GM18508 (cell line): ENCODE measurements around the gene LYAR.
A peak's percentile ranks its signal among the peaks of the same experiment; 100 is the strongest.

Experiments used
- ATAC-seq: cut with Tn5 transposase; IDR thresholded peaks from one replicate; pipeline ENCODE4 v1.9.1; 2021; ENCODE audit warnings: moderate number of reproducible peaks; ENCODE audit not compliant: insufficient read depth, unreplicated experiment

LYAR gene

DNA sequence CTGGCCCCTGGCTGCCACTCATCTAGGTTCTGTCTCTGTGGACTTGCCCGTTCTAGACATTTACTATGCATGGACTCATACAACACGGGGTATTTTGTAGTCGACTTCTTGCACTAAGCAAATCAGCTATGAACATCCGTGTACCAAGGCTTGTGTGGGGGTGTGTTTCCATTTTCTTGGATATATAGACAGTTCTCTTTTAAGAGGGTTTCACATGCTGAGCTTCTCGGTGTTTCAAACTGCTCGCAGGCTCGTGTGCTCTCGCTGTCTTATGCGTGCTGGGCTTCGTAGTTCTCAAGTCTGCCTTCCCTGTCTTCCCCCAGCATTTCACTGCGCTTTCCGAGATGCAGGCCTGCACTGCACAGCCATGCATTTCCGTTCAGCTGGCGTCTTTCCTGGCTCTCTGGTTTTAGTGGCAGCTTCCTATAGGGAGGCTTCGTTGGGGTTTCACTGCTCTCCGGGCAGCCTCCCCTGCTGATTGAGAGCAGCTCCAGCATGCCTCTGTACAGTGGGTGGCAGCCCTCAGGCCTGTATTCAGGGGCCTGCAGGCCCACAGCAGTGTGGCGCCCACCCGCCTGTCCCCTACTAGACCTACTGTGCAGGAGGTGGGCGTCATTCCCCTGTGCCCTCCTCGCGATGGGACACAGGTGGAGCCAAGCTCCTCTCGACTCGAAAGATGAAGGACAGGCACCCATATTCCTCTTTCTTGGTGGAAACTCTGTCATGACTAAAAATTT lies 27.7 kb upstream of the LYAR start:
- no peak for ATAC-seq

- no peak for ATAC-seq
Measured at GRCh38 chr4:4316150-4316495, 26.2 kb upstream of the LYAR start.

- ATAC-seq, result no peak
Measured at GRCh38 chr4:4315461-4316149, 25.7 kb upstream of the LYAR start.

DNA sequence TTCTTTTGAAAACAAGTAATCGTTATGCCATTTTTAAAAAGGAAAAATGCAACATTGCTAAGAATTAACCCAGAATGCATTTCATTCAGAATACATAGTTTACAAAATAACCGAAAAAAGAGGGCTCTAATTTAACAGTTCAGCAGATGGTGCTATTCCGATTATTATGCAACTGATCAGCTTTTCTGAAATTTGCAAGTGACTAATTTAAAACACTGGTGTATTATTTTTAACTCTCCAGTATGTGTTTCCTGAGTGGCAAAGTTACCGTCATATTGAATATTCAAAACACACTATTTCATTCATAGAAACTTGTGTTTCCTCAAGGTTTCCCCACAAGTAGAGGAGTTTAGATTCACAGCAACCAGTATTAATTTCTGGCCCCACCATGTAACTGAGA lies 21.2 kb upstream of the LYAR start:
- no peak for ATAC-seq

DNA sequence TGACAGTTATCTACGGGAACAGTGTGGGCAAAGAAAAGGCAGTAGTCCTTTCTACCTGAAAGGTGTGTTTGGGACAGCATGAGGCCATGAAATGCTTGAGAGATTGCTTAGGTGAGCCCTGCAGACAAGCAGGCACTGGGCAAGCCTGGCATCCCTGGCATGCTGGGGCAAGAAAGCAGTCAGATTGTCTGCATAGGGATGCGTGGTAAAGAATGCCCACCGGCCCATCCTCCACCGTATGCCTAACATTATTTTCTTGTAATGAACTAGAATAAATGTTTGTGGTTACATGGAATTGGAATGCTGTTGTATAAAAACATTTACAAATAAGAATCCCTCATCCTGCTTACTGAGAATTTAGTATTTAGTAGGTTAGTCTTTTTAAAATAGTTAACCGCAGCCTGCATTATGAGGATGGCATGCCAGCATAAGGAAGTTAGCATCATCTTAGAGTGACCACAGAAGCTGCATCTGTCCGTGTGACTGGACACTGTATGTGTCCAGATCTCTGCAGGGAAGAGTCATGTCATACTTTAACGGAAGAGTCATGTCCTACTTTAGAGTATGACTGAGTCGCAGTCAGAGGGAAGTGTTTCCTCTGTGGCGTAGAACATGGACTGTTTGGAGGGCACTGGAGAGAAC lies 19.0 kb upstream of the LYAR start:
- ATAC-seq, result no peak

DNA sequence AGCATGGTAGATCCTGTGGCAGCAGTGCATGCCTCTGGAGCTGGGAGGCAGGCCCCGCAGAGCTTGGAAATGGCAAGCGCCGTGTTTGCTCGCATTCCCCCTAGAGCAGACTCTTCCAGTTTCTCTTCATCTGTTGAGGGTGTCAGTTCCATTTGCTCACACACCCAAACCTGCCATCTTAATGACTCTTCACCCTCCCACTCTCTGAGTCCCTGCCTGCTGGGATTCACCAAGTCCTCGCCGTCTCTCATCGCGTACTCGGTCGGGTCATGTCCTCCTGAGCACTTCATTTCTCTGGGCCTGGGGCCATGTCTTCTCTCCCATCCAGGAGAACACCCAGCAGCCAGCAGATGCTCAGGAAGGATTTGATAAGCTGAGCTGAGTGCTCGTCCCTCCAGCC lies 17.0 kb upstream of the LYAR start:
- no peak for ATAC-seq

DNA sequence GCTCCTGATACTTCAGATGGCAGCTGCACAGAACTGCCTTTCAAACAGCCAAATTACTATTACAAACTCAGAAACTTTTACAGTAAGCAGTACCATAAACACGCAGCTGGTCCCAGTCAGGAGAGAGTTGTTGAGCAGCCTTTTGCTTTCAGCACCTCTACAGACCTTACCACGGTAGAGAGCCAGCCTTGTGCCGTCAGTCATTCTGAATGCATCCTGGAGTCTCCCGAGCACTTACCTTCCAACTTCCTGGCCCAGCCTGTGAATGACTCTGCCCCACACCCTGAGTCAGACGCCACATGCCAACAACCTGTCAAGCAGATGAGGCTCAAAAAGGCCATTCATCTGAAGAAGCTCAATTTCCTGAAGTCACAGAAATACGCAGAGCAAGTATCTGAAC lies 12.5 kb upstream of the LYAR start:
- no peak for ATAC-seq

- ATAC-seq, result no peak
Measured at GRCh38 chr4:4302001-4302400, 12.0 kb upstream of the LYAR start.

DNA sequence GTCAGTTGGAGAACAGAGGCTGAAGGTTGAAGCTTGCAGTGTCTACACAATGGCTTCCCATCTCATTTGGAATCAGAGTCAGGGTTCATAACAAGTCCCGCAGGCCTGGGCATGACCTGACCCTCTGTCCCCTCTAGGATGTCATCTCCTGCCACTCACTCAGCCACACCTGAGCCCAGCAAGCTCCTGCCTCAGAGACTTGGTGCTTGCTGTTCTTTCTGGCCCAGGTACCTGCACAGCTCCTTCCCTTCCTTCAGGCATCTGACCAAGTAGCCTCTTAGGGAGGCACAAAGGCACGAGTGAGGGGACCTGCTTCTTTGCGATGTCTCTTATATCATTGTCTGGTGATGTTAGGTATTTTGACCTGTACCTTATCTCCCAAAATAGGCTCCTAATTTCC lies 9.1 kb upstream of the LYAR start:
- ATAC-seq, result no peak

DNA sequence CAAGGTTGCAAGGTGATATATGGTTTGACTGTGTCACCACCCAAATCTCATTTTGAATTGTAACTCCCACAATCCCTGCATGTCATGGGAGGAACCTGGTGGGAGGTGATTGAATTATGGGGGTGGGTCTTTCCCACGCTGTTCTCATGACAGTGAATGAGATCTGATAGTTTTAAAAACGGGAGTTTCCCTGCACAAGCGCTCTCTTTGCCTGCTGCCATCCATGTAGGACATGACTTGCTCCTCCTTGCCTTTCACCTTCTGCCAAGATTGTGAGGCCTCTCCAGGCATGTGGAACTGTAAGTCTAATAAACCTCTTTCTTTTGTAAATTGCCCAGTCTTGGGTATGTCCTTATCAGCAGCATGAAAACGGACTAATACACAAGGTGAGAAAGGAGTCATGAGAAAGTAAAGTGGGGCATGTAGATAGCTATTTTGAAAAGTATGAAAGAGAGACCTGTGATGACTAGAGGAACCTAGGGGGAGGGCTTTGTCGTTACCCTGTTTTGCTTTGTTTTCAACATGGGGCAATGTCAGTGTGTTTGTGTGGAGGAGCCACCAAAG lies 6.4 kb upstream of the LYAR start:
- ATAC-seq, result no peak

DNA sequence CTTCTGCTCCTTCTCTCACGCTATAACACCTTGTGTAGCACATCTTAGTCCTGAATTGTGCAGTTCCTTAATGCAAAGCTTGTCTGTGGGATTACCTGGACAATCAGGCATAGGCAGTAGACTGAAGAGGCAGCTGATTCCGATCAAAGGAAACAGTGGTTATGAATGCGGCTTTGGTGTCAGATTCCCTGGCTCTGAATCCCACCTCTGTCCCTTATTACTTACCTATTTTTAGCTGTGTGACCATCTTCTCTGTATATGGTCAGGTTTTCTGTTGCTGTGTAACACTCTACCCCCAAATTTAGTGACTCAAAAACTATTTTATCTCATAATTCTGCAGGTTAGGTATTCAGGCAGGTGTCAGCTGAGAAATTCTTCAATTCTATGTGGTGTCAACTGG lies 3.3 kb upstream of the LYAR start:
- ATAC-seq, result no peak

GRCh38 chr4:4289597-4289940 lies 385 bp downstream of the LYAR start:
- peak; percentile 15 for ATAC-seq

DNA sequence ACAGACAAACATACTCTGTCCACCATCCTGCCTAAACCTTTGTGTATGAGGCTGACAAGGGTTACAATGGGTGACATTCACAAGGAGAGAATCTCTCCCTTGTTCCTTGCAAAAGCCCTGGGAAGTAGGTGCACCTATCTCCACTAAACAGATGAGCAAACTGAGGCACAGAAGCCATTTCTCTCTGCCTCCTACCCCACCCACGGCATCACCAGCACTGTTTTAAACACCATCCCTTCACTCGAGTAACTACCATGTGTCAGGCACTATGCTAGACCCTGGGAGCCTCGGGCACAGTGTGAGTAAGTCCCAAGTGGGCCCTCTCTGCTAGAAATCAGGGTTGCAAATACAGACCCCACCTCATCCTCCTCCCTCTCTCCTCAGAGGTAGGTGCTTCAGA lies 899 bp downstream of the LYAR start:
- ATAC-seq, result no peak

- ATAC-seq, result no peak
Measured at GRCh38 chr4:4288098-4288497, 1.9 kb downstream of the LYAR start.

GRCh38 chr4:4284827-4285618 lies 4.9 kb downstream of the LYAR start:
- ATAC-seq, result no peak

DNA sequence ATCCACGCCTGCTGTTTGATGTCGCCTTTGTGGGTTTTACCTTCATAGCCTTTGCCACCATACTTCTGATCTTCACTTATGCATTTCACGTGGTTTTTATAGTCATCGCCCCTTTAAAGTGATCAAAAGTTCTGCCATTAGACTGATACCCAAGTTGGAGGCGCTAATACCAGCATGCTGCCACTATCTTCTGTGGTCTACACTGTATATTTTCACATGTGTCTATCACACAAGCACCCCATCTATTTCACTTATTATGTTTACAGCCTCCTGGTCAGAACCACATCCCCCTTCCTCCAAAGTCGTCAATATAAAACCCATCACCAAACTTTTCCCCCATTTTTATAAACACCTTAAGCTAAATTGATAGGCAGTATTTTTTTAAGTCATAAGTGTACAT lies 8.2 kb downstream of the LYAR start:
- no peak for ATAC-seq

DNA sequence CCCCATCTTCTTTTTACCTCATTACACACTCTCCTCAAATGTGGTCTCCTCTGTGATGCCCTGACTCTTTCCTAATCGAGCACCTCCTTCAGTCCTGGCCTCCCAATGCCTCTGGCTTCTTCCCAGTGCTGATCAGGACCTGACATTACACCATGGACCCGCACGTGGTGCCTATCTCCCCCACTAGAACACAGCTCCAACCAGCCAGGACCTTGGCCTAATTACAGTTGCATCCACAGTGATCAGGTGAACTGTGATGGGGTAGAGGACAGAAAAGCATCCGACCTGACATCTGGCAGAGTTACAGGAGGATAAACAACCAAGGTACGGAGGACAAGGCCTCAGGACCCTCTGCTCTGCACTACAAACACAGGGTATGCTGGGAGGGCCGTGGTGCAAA lies 12.4 kb downstream of the LYAR start:
- ATAC-seq, result no peak

DNA sequence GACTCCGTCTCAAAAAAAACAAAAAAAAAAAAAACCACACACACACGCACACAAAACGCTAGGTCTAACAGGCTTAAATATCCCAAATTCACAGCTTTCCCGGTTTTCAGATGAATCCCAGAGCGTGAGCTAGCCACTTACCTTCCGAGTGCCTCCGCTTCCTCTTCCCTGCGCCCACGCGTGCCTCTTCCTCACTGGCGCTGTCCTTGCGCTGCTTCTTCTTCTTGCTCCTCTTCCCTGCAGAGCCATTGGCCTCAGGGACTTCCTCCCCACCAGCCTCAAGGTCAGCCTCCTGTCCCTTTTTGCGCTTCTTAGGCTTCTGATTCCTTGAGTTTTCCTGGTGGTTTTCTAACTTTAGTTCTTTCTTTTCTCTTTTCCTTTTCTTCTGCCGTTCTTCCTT lies 15.7 kb downstream of the LYAR start:
- ATAC-seq, result no peak

- no peak for ATAC-seq
Measured at GRCh38 chr4:4271912-4272311, 18.0 kb downstream of the LYAR start.

DNA sequence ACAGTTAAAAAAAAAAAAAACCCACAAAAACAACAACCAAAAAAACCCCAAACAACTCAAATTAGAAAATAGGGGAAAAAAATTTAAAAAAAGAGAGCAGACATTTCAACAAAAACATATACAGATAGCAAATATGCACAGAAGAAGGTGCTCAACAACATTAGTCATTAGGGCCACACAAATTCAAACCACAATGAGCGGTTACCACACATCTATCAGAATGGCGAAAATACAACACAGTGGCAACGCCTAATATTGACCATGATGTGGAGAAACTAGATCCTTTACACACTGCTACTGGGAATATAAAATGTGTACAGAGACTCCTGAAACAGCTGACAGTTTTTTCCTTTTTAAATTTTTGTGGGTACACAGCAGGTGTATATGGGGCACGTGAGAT lies 19.4 kb downstream of the LYAR start:
- ATAC-seq, result no peak

DNA sequence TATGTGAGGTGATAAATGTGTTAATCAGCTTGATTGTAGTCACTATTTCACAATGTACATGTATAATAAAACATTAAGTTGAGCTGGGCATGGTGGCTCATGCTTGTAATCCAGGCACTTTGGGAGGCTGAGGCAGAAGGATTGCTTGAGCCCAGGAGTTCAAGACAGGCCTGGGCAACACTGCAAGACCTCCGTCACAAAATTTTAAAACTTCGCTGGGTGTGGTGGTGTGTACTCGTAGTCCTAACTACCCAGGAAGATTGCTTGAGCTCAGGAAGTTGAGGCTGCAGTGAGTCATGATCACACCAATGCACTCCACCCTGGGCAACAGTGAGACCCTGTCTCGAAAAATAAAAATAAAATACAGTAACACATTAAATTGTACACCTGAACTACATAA lies 20.1 kb downstream of the LYAR start:
- ATAC-seq, result no peak
